Measurements from ENCODE around the gene ADAMTSL2. TPM values are rescaled to one million over a fixed set of nuclear protein-coding genes. Genes with fewer than 3 reads are reported as not detected.
A peak's percentile ranks its signal among the peaks of the same experiment; 100 is the strongest.

The ADAMTSL2 gene
- total and polyA plus RNA-seq, 5 experiments from 2014 or later: 0.03 to 0.66 (median 0.29) TPM; not detected in 1

DNA sequence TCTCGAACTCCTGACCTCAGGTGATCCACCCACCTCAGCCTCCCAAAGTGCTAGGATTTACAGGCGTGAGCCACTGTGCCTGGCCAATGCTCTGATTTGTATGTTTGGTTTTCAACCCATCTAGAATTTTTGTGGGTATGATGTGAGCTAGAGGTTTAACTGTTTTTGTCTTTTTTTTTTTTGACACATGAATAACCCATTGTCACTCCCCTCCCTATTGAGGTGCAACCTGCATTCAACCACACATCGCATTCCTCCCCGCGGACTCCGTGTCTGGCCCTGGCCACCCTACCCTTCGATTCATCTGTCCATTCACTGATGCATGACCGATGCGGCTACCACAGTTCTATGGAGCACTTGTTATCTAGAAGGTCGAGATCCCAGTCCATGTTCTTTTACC, 84.2 kb downstream of the ADAMTSL2 start:
- Mint-ChIP-seq H3K4me3 (no peak overlapping the region), H3K4me1 (peaks cover 15 to 43% (median 38%) of the 10 kb centered on the region in 4 donors), H3K27ac (peak overlapping the region in 2 of 10 donors; percentile 63 to 81), H3K27me3 (peaks cover 0 to 9% (median under 1%) of the 10 kb centered on the region in 5 donors), H3K36me3 (no peaks in the 10 kb centered on the region), H3K9me3 (no peaks in the 10 kb centered on the region)
- no peak for ATAC-seq
- POLR2A ChIA-PET: no interaction called here
- no peak for DNase-seq

DNA sequence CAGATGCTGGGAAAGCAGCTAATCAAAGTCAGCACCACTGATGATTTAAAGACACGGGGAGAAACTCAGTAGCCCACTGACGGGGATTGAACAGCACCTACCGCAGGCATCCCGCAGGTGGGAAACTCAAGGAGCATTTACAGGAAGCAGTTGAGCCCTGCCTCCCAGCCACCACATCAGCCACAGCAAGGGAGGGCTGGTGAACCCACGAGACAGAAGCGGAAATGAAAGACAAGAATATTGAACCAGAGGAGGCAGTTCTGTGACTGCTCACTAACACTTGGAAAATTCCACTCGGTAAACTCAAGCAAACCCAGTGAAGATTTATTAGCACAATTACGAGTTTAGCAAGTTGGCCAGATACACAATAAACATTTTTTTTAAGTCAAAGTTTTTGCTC, 85.3 kb downstream of the ADAMTSL2 start:
- peaks cover 15 to 43% (median 38%) of the 10 kb centered on the region in 4 donors for H3K4me1 Mint-ChIP-seq
- H3K27me3 Mint-ChIP-seq: peaks cover 0 to 9% (median 0%) of the 10 kb centered on the region in 5 donors
- POLR2A ChIA-PET: no interaction called here
- H3K27ac Mint-ChIP-seq: peak overlapping the region in 4 of 10 donors; percentile 1 to 86 (median 54)
- peaks cover 0 to 6% (median 0%) of the 10 kb centered on the region in 9 donors for H3K9me3 Mint-ChIP-seq
- ATAC-seq (peak; percentile 98 to 99), DNase-seq (peak in 9 of 10 donors; percentile 38 to 69 (median 53))
- H3K36me3 Mint-ChIP-seq: no peaks in the 10 kb centered on the region
- peak overlapping the region; percentile 7 to 70 (median 52) for H3K4me3 Mint-ChIP-seq

DNA sequence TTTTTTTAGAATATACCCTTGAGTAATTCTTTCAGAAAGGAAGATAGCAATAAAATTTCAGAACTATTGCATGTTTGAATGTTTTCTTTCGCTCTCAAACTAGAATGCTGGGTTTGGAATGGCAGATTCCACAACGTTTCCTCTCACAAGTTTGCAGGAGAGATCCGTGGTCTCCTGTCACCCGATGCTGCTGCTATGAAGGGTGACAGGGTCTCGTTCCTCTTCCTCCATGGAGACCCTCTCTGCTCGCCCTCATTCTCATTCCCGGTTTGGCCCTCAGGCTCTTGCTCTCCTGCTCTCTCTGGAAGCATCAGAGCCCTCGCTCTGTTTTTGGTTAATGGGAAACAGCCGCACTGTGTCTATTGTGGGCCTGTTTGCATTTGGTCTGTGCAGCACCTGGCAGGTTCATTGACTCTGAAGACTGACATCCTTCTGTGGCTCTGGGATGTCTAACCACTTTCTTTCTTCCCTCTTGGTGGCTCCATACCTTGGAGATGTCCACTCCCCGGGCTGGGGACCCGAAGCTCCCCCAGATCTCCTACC, 87.3 kb downstream of the ADAMTSL2 start:
- H3K4me1 Mint-ChIP-seq: peaks cover 15 to 43% (median 38%) of the 10 kb centered on the region in 4 donors
- H3K4me3 Mint-ChIP-seq: peak overlapping the region in 6 of 10 donors; percentile 0 to 59 (median 34)
- H3K36me3 Mint-ChIP-seq: peaks cover 0 to 10% (median 6%) of the 10 kb centered on the region in 3 donors
- ATAC-seq (no peak), DNase-seq (no peak)
- peaks cover 0 to 16% (median 8%) of the 10 kb centered on the region in 9 donors for H3K9me3 Mint-ChIP-seq
- peaks cover 0 to 12% (median 0%) of the 10 kb centered on the region in 5 donors for H3K27me3 Mint-ChIP-seq
- H3K27ac Mint-ChIP-seq: peak overlapping the region in 2 of 10 donors; percentile 17 to 72
- POLR2A ChIA-PET: no interaction called here

DNA sequence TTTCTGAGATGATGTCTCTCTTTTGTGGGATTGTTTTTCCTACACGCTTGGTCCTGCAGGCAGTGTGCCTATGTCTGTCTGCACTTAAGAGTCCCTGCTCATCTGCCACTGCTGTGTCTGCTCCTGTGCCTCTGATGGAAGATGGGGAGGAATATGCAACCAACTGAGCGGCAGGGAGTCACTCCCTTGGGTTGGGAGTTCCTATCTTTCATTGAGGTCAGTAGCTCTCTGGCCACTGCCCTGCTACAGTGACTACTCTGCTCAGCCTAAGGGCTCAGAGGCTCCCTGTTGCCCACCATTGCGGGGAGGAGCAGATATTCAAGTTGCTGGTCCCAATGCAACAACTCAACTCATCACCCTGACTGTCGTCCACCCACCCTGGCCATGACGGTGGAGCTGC, 88.1 kb downstream of the ADAMTSL2 start:
- POLR2A ChIA-PET: no interaction called here
- Mint-ChIP-seq H3K27me3 (peaks cover 0 to 12% (median 0%) of the 10 kb centered on the region in 5 donors), H3K27ac (peak overlapping the region in 1 of 10 donors; percentile 12), H3K9me3 (peaks cover 0 to 23% (median 9%) of the 10 kb centered on the region in 9 donors), H3K4me3 (peak overlapping the region in 1 of 10 donors; percentile 2), H3K36me3 (peaks cover 0 to 17% (median 8%) of the 10 kb centered on the region in 3 donors), H3K4me1 (peaks cover 15 to 43% (median 38%) of the 10 kb centered on the region in 4 donors)
- no peak for ATAC-seq
- no peak for DNase-seq

Other genes with a start within 250 kb of the ADAMTSL2 start
- gene SURF6, start 198.5 kb upstream of the ADAMTSL2 start, total RNA-seq: 10 to 100 TPM; 29.8 to 34.1 TPM
- gene SURF6, start 198.5 kb upstream of the ADAMTSL2 start, polyA plus RNA-seq: 10 to 100 TPM in 2 of 3 donors, 1 to 10 TPM in 1; 4.9 to 16.9 (median 10.1) TPM
- 10 to 100 TPM; 38.2 to 46.4 TPM for gene MED22, start 186.6 kb upstream of the ADAMTSL2 start, total RNA-seq
- gene MED22, start 186.6 kb upstream of the ADAMTSL2 start, polyA plus RNA-seq: 10 to 100 TPM; 10.3 to 20.6 (median 17.5) TPM
- 1,000 to 10,000 TPM; 2,300 to 2,355 TPM for gene RPL7A, start 186.5 kb upstream of the ADAMTSL2 start, total RNA-seq
- gene RPL7A, start 186.5 kb upstream of the ADAMTSL2 start, polyA plus RNA-seq: 1,000 to 10,000 TPM; 1,183 to 1,387 (median 1,313) TPM
- 10 to 100 TPM; 58.7 to 59.5 TPM for gene SURF1, start 178.2 kb upstream of the ADAMTSL2 start, total RNA-seq
- gene SURF1, start 178.2 kb upstream of the ADAMTSL2 start, polyA plus RNA-seq: 100 to 1,000 TPM in 2 of 3 donors, 10 to 100 TPM in 1; 90.6 to 119 (median 112) TPM
- gene SURF2, start 178.2 kb upstream of the ADAMTSL2 start, total RNA-seq: 10 to 100 TPM; 22.8 to 24.7 TPM
- 10 to 100 TPM; 39.8 to 52.0 (median 49.9) TPM for gene SURF2, start 178.2 kb upstream of the ADAMTSL2 start, polyA plus RNA-seq
- gene SURF4, start 158.6 kb upstream of the ADAMTSL2 start, total RNA-seq: 10 to 100 TPM; 68.7 to 70.0 TPM
- gene SURF4, start 158.6 kb upstream of the ADAMTSL2 start, polyA plus RNA-seq: 100 to 1,000 TPM; 107 to 146 (median 122) TPM
- gene STKLD1, start 158.3 kb upstream of the ADAMTSL2 start, total RNA-seq: 1 to 10 TPM; 1.2 to 1.3 TPM
- gene STKLD1, start 158.3 kb upstream of the ADAMTSL2 start, polyA plus RNA-seq: 1 to 10 TPM in 1 of 3 donors, under 1 TPM in 1, not detected in 1; 0.35 to 2.3 TPM
- gene REXO4, start 116.7 kb upstream of the ADAMTSL2 start, total RNA-seq: 10 to 100 TPM; 42.4 to 45.6 TPM
- 10 to 100 TPM; 15.9 to 30.5 (median 24.4) TPM for gene REXO4, start 116.7 kb upstream of the ADAMTSL2 start, polyA plus RNA-seq
- gene ADAMTS13, start 112.3 kb upstream of the ADAMTSL2 start, total RNA-seq: 1 to 10 TPM; 3.8 to 4.0 TPM
- gene ADAMTS13, start 112.3 kb upstream of the ADAMTSL2 start, polyA plus RNA-seq: under 1 TPM; 0.10 to 0.99 (median 0.41) TPM
- gene CACFD1, start 74.7 kb upstream of the ADAMTSL2 start, total RNA-seq: 1 to 10 TPM; 4.4 to 4.9 TPM
- gene CACFD1, start 74.7 kb upstream of the ADAMTSL2 start, polyA plus RNA-seq: 1 to 10 TPM; 2.5 to 3.7 (median 3.5) TPM
- gene SLC2A6, start 55.6 kb upstream of the ADAMTSL2 start, total RNA-seq: 1 to 10 TPM; 8.4 to 8.7 TPM
- gene SLC2A6, start 55.6 kb upstream of the ADAMTSL2 start, polyA plus RNA-seq: 1 to 10 TPM; 4.0 to 6.0 (median 5.6) TPM
- not detected for gene MYMK, start 9.7 kb upstream of the ADAMTSL2 start, total RNA-seq
- gene MYMK, start 9.7 kb upstream of the ADAMTSL2 start, polyA plus RNA-seq: not detected
- not detected for gene FAM163B, start 74.7 kb downstream of the ADAMTSL2 start, total RNA-seq
- not detected for gene FAM163B, start 74.7 kb downstream of the ADAMTSL2 start, polyA plus RNA-seq
- not detected for gene DBH, start 101.7 kb downstream of the ADAMTSL2 start, total RNA-seq
- gene DBH, start 101.7 kb downstream of the ADAMTSL2 start, polyA plus RNA-seq: not detected
- gene SARDH, start 203.6 kb downstream of the ADAMTSL2 start, total RNA-seq: 1 to 10 TPM; 5.0 to 8.7 TPM
- gene SARDH, start 203.6 kb downstream of the ADAMTSL2 start, polyA plus RNA-seq: 1 to 10 TPM; 1.7 to 2.7 (median 2.4) TPM